ENCODE data around the gene PEX14. TPM values are rescaled to one million over a fixed set of nuclear protein-coding genes. Genes with fewer than 3 reads are reported as not detected.

PEX14 gene
- total RNA-seq, 4 donors from 2014 or later, result 14.6 to 19.0 (median 17.6) TPM

- 94% methylated on average over 8 of the region's 8 CpGs for WGBS
- H3K4me1 ChIP-seq, result peaks cover 30% of the 10 kb centered on the region
- no peak overlapping the region for H3K27ac ChIP-seq
- no peaks in the 10 kb centered on the region for H3K27me3 ChIP-seq
- H3K4me3 ChIP-seq, result no peak overlapping the region
- DNase-seq (ENCODE audit: low spot score in 2 of 2), result no peak
- TF ChIP-seq CTCF (IDR thresholded peaks at IDR 0.05) (no peak), POLR2A (IDR thresholded peaks at IDR 0.05) (no peak), EP300 (IDR thresholded peaks at IDR 0.05) (no peak), POLR2AphosphoS5 (IDR thresholded peaks at IDR 0.05) (no peak)
- no peaks in the 10 kb centered on the region for H3K36me3 ChIP-seq
- H3K9me3 ChIP-seq, result no peaks in the 10 kb centered on the region
Measured at GRCh38 chr1:10521537-10522157, 46.9 kb downstream of the PEX14 start.

DNA sequence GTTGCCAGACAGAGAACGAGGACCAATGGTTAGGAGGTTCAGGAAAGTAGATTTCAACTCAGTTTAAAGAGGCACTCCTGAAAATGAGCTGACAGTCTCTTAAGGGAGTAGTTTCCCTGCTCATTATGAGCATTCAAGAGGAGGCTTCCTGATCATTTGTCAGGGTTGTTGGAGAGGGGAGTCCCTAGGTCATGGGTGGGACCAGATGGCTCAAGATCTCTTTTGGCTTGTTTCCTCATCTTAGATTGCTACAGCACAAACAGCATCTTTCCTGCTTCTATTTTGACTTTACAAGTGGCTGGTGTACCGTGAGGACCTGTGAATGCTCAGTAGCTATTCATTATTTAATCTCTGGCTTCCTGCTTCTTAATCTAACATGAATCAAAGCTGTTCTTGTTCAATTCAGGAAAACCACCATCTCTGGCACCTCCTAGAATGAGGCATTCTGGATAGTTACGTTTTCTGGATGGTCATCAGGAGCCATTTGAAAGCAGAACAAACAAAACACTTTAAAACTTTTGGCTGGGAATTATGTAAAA lies 47.6 kb downstream of the PEX14 start:
- H3K4me1 ChIP-seq, result peaks cover 22% of the 10 kb centered on the region
- H3K36me3 ChIP-seq, result no peaks in the 10 kb centered on the region
- no peak overlapping the region for H3K27ac ChIP-seq
- no peaks in the 10 kb centered on the region for H3K9me3 ChIP-seq
- H3K27me3 ChIP-seq, result no peaks in the 10 kb centered on the region
- TF ChIP-seq CTCF (IDR thresholded peaks at IDR 0.05) (no peak), POLR2A (IDR thresholded peaks at IDR 0.05) (no peak), EP300 (IDR thresholded peaks at IDR 0.05) (no peak), POLR2AphosphoS5 (IDR thresholded peaks at IDR 0.05) (no peak)
- no peak for DNase-seq (ENCODE audit: low spot score in 2 of 2)
- H3K4me3 ChIP-seq, result no peak overlapping the region
- 46% methylated on average over 3 of the region's 3 CpGs for WGBS

GRCh38 chr1:10525208-10525607 lies 50.5 kb downstream of the PEX14 start:
- peaks cover 22% of the 10 kb centered on the region for H3K4me1 ChIP-seq
- no peak overlapping the region for H3K4me3 ChIP-seq
- no peaks in the 10 kb centered on the region for H3K36me3 ChIP-seq
- H3K27ac ChIP-seq, result no peak overlapping the region
- no peak for TF ChIP-seq CTCF (IDR thresholded peaks at IDR 0.05)
- TF ChIP-seq POLR2A (IDR thresholded peaks at IDR 0.05), result no peak
- no peak for TF ChIP-seq EP300 (IDR thresholded peaks at IDR 0.05)
- TF ChIP-seq POLR2AphosphoS5 (IDR thresholded peaks at IDR 0.05), result no peak
- 93% methylated on average over 5 of the region's 5 CpGs for WGBS
- no peaks in the 10 kb centered on the region for H3K27me3 ChIP-seq
- no peaks in the 10 kb centered on the region for H3K9me3 ChIP-seq
- DNase-seq (ENCODE audit: low spot score in 2 of 2), result no peak

- H3K4me3 ChIP-seq, result no peak overlapping the region
- peaks cover 26% of the 10 kb centered on the region for H3K4me1 ChIP-seq
- WGBS, result 41% methylated on average over 13 of the region's 13 CpGs
Measured at GRCh38 chr1:10528066-10529014, 53.6 kb downstream of the PEX14 start.

GRCh38 chr1:10529091-10529490 lies 54.3 kb downstream of the PEX14 start:
- H3K36me3 ChIP-seq, result no peaks in the 10 kb centered on the region
- WGBS, result 91% methylated on average over 12 of the region's 12 CpGs
- TF ChIP-seq CTCF (IDR thresholded peaks at IDR 0.05) (no peak), POLR2AphosphoS5 (IDR thresholded peaks at IDR 0.05) (no peak), EP300 (IDR thresholded peaks at IDR 0.05) (no peak), POLR2A (IDR thresholded peaks at IDR 0.05) (no peak)
- DNase-seq (ENCODE audit: low spot score in 2 of 2), result no peak
- H3K4me3 ChIP-seq, result no peak overlapping the region
- no peak overlapping the region for H3K27ac ChIP-seq
- no peaks in the 10 kb centered on the region for H3K9me3 ChIP-seq
- H3K27me3 ChIP-seq, result no peaks in the 10 kb centered on the region
- H3K4me1 ChIP-seq, result peaks cover 26% of the 10 kb centered on the region

More at GRCh38 chr1:10528066-10529014, 53.6 kb downstream of the PEX14 start:
- Histone ChIP-seq H3K27me3 (no peaks in the 10 kb centered on the region), H3K27ac (no peak overlapping the region), H3K9me3 (no peaks in the 10 kb centered on the region), H3K36me3 (no peaks in the 10 kb centered on the region)
- TF ChIP-seq EP300 (IDR thresholded peaks at IDR 0.05) (peak; percentile 36), POLR2AphosphoS5 (IDR thresholded peaks at IDR 0.05) (no peak)
- DNase-seq (ENCODE audit: low spot score in 2 of 2), result no peak
